Uterus (tissue), 4 donors: ENCODE measurements around the gene PBX1. TPM values are rescaled to one million over a fixed set of nuclear protein-coding genes. Genes with fewer than 3 reads are reported as not detected.

Experiments used
- DNase-seq, 2 donors: peaks; one replicate each; pipeline ENCODE4 v3.0.0-alpha.2; 2019 to 2020
- H3K27ac ChIP-seq, 2 donors: fragments of 200-600 bp; sonication (generic); 1 replicate in 1 of 2; 2 replicates in 1 of 2; pipeline ENCODE4 v1.5.1; 2016 to 2018
- H3K27me3 ChIP-seq, 2 donors: fragments of 200-600 bp; sonication (generic); one replicate each; pipeline ENCODE4 v1.5.1; 2018 to 2019; ENCODE audit warnings: control low read depth in 1 of 2
- H3K36me3 ChIP-seq, 2 donors: fragments of 200-600 bp; sonication (generic); one replicate each; pipeline ENCODE4 v1.5.1; 2019; ENCODE audit warnings: control low read depth in 1 of 2
- H3K4me1 ChIP-seq, 2 donors: fragments of 200-600 bp; sonication (generic); one replicate each; pipeline ENCODE4 v1.5.1; 2018 to 2019; ENCODE audit warnings: control low read depth in 1 of 2
- H3K4me3 ChIP-seq, 2 donors: fragments of 200-600 bp; sonication (generic); 1 replicate in 1 of 2; 2 replicates in 1 of 2; pipeline ENCODE4 v1.5.1; 2018 to 2019; ENCODE audit warnings: mild to moderate bottlenecking in 1 of 2
- H3K9me3 ChIP-seq, 2 donors: fragments of 200-600 bp; sonication (generic); one replicate each; pipeline ENCODE4 v1.5.1; 2019; ENCODE audit warnings: control low read depth in 1 of 2
- POLR2A ChIP-seq, 2 donors: fragments of 450-650 bp; IDR thresholded peaks; one replicate each; pipeline ENCODE4 v1.6.1; 2016; ENCODE audit warnings: antibody characterized with exemption in 2 of 2, mild to moderate bottlenecking in 1 of 2, moderate library complexity in 1 of 2
- intact Hi-C: fragments of 100-400 bp; cut with DNase I; formaldehyde crosslinking; loops from one replicate; pipeline ENCODE4 v1.15.1; 2023; ENCODE audit warnings: low total_unique reads
- total RNA-seq, 4 donors: library from RNA; depleted of rRNA in 3 of 4; stranded (reverse); fragments of >200 nt in 3 of 4; gene quantifications; one replicate each; pipeline versions ENCODE4 v1.1.0 to v1.2.4, GENCODE V29; 2014 to 2023
- TF ChIP-seq, protein P1 (sequence below), 4 experiments: fragments of 200-600 bp in 2 of 4; fragments of 450-650 bp in 2 of 4; sonication (generic) in 2 of 4; IDR thresholded peaks; one replicate each; pipeline ENCODE4 v1.5.1; 2016 to 2019; ENCODE audit warnings: antibody characterized with exemption in 4 of 4, mild to moderate bottlenecking in 2 of 4, moderate library complexity in 1 of 4
- donor health status: DM: yes; HTN: yes; CAD: no.

The PBX1 gene
- total RNA-seq, 4 donors from 2014 or later: 122 to 831 (median 207) TPM

DNA sequence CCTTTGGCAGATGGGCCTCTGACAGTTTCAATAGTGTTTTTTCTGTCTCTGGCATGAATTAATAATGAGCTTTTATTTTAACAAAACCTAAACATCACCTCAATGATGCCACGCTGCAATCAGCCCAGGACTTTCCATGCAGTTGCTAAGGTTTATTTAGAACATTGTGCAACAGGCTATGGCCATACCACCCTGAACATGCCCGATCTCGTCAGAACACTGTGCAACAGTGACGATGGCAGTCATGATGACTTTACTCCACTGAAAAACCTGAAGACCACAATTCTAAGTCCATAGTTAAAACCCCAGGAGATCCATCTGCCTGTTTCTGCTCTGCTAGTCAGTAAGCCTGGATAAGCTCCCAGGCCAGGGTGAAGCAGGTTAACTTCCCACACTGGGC lies 310.0 kb downstream of the PBX1 start:
- TF ChIP-seq, protein P1, sequence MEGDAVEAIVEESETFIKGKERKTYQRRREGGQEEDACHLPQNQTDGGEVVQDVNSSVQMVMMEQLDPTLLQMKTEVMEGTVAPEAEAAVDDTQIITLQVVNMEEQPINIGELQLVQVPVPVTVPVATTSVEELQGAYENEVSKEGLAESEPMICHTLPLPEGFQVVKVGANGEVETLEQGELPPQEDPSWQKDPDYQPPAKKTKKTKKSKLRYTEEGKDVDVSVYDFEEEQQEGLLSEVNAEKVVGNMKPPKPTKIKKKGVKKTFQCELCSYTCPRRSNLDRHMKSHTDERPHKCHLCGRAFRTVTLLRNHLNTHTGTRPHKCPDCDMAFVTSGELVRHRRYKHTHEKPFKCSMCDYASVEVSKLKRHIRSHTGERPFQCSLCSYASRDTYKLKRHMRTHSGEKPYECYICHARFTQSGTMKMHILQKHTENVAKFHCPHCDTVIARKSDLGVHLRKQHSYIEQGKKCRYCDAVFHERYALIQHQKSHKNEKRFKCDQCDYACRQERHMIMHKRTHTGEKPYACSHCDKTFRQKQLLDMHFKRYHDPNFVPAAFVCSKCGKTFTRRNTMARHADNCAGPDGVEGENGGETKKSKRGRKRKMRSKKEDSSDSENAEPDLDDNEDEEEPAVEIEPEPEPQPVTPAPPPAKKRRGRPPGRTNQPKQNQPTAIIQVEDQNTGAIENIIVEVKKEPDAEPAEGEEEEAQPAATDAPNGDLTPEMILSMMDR (IDR thresholded peaks at IDR 0.05): no peak
- TF ChIP-seq POLR2A (IDR thresholded peaks at IDR 0.05): no peak
- intact Hi-C loops: no loop called here
- H3K27me3 ChIP-seq: no peaks in the 10 kb centered on the region
- H3K4me3 ChIP-seq: no peak overlapping the region
- no peaks in the 10 kb centered on the region for H3K9me3 ChIP-seq
- no peak for DNase-seq
- no peaks in the 10 kb centered on the region for H3K4me1 ChIP-seq
- H3K36me3 ChIP-seq: no peaks in the 10 kb centered on the region
- H3K27ac ChIP-seq: no peak overlapping the region

DNA sequence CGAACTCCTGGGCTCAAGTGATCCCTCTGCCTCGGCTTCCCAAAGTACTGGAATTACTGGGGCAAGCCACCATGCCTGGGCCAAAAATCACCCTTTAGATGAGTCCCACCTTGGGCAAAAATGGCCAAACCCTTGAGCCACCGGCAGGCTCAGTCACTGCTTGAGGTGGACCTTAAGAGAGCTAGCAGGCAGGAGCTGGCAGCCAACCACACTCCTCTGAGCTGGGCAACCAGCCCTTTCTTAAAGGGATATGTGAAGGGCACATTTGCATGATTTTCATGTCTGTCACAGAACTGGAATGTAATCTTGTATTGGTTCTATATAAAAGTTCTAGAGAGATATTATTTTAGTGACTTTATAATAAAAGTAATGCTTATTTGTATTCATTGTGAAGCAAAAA lies 316.5 kb downstream of the PBX1 start:
- H3K9me3 ChIP-seq: no peaks in the 10 kb centered on the region
- intact Hi-C loops: no loop called here
- no peak overlapping the region for H3K27ac ChIP-seq
- no peaks in the 10 kb centered on the region for H3K27me3 ChIP-seq
- no peak for DNase-seq
- H3K36me3 ChIP-seq: no peaks in the 10 kb centered on the region
- TF ChIP-seq POLR2A (IDR thresholded peaks at IDR 0.05): no peak
- TF ChIP-seq, protein P1 (IDR thresholded peaks at IDR 0.05): no peak
- no peak overlapping the region for H3K4me3 ChIP-seq
- H3K4me1 ChIP-seq: no peaks in the 10 kb centered on the region

- H3K9me3 ChIP-seq: no peaks in the 10 kb centered on the region
- TF ChIP-seq, protein P1 (IDR thresholded peaks at IDR 0.05): no peak
- TF ChIP-seq POLR2A (IDR thresholded peaks at IDR 0.05): no peak
- H3K4me1 ChIP-seq: no peaks in the 10 kb centered on the region
- H3K36me3 ChIP-seq: no peaks in the 10 kb centered on the region
- H3K27me3 ChIP-seq: no peaks in the 10 kb centered on the region
- intact Hi-C loops: no loop called here
- H3K4me3 ChIP-seq: no peak overlapping the region
- no peak for DNase-seq
- no peak overlapping the region for H3K27ac ChIP-seq
These were observed 317.6 kb downstream of the PBX1 start for GRCh38 chr1:164876398-164877116.

DNA sequence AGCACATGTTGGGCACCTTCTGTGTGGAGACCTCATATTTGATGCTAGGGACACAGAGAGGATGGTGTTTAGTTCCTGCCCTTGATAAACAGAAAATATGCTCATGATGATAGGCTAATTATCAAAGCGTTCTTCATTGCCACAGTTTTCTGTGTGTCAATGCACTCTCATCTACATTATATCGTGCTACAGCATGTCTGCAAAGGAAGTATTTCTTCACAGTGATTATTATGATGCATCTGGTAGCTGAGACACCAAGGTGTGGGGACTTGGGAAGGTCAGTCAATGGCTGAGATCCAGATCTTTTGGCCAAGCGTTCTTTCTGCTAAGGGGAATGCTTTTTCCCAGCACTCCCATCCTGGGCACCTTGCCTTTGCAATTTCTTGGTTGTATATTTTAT lies 321.2 kb downstream of the PBX1 start:
- Histone ChIP-seq H3K36me3 (no peaks in the 10 kb centered on the region), H3K27me3 (no peaks in the 10 kb centered on the region), H3K9me3 (no peaks in the 10 kb centered on the region), H3K4me3 (no peak overlapping the region), H3K27ac (no peak overlapping the region), H3K4me1 (no peaks in the 10 kb centered on the region)
- intact Hi-C loops: no loop called here
- TF ChIP-seq POLR2A (IDR thresholded peaks at IDR 0.05): no peak
- TF ChIP-seq, protein P1 (IDR thresholded peaks at IDR 0.05): no peak
- no peak for DNase-seq

GRCh38 chr1:164880644-164881043 lies 321.7 kb downstream of the PBX1 start:
- Histone ChIP-seq H3K4me1 (no peaks in the 10 kb centered on the region), H3K4me3 (no peak overlapping the region), H3K9me3 (no peaks in the 10 kb centered on the region), H3K27me3 (no peaks in the 10 kb centered on the region), H3K36me3 (no peaks in the 10 kb centered on the region), H3K27ac (no peak overlapping the region)
- DNase-seq: no peak
- intact Hi-C loops: no loop called here
- TF ChIP-seq POLR2A (IDR thresholded peaks at IDR 0.05): no peak
- TF ChIP-seq, protein P1 (IDR thresholded peaks at IDR 0.05): no peak
